HG02759 (cell line): ENCODE results near the gene LRP5.

Source experiments
- ATAC-seq: cut with Tn5 transposase; IDR thresholded peaks from one replicate; pipeline ENCODE4 v1.9.1; 2021; ENCODE audit warnings: mild to moderate bottlenecking, moderate library complexity; ENCODE audit not compliant: unreplicated experiment

LRP5 gene

DNA sequence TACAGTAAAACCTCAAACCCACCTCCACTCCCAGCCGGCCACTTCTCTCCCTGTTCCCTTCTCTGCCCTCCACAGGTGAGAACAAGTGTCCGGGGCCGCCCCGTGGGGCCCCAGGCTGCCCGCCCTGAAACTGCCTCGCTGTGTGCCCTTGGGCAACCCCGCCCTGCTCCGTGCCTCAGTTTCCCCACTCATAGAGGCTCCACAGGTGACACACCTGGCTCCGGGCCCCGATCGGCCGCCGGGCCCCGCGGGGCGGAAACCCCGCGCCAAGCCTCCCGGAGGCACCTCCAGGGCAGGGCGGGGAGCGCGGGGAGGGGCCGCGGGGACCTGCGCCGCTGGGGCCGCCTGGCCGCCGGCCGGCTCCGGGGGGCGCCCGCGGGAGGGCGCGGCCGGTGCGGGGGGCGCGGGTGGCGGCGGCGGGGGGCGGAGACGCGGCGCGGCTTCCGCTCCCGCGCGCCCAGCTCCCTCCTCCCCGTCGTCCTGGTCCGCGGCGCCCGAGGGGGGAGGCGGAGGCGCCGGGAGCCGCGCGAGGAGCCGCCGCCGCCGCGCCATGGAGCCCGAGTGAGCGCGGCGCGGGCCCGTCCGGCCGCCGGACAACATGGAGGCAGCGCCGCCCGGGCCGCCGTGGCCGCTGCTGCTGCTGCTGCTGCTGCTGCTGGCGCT, at the start of gene LRP5:
Gene LRP5, plus strand, starts transcription at position 475 of the 663 bp plus-strand sequence. Its CDS starts 124 bp downstream, at position 599.
- ATAC-seq, result no peak

GRCh38 chr11:68263444-68264035, 48.9 kb upstream of the LRP5 start:
- ATAC-seq, result no peak

GRCh38 chr11:68264244-68264643, 48.1 kb upstream of the LRP5 start:
- no peak for ATAC-seq

DNA sequence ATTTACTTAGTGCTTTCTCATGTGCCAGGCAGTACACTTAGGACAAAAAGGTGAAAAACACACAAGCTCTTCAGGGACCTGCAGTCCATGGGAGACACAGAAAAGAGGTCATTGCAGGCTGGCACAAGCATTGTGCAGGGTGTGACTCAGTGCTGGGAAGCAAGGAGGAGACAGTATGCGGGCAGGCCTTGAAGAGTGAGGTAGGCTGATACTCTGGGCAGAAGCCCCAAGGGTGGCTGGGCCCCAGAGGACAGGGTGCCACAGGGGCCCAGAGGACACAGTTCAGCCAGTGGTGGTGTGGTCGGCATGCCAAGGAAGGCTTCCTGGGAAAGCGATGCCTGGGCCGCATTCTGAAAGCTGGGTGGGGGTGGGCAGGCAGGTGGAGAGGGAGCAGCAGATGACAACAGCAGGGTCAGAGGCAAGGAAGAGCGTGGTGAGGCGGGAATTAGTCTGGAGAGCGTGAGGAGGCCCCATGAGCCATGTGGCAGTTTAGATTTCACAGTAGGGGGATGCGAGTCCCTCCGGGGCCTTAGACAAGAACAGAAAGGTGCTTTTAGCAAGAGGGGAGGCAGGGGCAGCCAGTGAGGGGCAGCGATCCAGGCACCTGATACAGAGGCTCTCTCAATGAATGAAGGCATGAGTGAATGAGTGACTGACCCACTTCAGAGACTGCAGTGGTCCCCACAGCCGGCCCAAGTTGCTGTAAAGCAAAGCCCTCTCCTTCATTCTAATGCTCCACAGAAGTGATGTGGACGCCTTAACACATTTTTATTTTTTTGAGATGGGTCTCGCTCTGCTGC, 47.5 kb upstream of the LRP5 start:
- no peak for ATAC-seq

- ATAC-seq, result peak; percentile 76
These were observed 46.1 kb upstream of the LRP5 start for GRCh38 chr11:68266121-68266891.

DNA sequence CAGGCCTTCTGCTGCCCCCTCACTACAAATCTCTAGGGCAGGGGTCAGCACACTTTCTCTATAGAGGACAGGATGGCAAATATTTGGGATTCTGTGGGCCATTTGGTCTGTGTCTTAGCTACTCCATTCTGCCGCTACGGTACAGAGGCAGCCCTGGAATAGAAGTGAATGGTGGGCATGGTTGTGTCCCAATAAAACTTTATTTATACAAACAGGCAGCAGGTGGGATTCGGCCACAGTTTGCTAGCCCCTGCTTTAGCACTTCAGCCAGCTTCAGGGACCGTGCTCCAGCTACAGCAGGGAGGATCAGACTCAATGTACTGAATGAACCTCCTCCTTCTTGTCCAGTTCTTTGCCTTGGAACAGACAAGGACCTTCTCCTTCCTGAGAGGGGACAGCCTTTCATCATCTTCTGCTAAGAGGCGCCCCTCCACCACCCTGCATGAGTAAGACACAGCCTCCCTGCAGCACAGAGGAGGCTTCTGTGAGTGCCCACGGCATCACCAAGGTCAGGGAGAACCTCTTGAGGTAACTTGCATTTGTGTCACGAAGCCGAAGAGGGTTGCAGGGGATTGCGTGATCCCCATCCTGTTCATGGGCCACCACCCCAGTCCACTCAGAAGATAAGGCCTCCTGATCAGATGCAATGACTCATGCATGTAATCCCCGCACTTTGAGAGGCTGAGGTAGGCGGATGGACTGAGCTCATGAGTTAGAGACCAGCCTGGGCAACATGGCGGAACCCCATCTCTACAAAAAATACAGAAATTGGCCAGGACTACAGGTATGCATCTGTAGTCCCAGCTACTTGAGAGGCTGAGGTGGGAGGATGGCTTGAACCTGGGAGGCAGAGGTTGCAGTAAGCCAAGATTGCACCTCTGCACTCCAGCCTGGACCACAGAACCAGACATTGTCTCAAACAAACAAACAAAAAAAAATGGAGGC, 45.2 kb upstream of the LRP5 start:
- ATAC-seq, result no peak

GRCh38 chr11:68267881-68268240, 44.5 kb upstream of the LRP5 start:
- ATAC-seq, result no peak

- ATAC-seq, result no peak
These were observed 42.8 kb upstream of the LRP5 start for GRCh38 chr11:68269414-68270081.

DNA sequence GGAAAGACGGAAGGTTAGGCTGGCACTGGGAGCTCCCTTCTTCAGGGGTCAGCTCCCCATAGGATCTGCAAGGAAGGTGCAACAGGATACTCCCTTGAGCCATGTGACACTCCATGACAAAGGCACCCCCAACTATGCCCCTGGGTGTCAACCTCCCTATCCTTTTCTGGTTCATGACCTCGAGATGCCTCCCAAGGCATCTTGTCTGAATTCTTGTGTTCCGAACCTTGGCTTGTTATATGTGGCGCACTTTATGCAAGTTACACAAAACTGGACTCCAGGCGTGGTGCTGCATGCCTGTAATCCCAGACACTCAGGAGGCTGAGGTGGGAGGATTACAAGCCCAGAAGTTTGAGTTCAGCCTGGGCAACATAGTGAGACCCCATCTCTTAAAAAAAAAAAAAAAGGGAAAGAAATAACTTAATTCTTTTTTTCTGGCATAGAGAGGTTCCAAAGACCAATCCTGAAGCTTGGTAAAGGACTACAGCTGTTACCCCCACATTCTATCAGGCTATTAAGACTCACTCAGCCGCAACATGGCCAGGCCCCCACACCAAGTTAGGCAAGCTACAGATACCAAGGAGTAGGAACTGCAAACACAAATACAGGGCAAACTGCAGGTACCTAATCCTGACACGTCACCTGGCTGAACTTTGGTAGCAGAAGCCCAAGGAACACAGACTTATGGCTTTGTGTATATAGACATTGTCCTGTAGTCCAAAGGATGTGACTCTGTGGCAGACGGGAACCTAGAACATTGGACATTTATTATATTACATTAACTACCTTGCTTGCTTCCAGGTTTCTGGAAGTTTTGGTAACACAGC, 42.0 kb upstream of the LRP5 start:
- no peak for ATAC-seq

GRCh38 chr11:68271023-68271780, 41.2 kb upstream of the LRP5 start:
- peak; percentile 18 for ATAC-seq

- peak; percentile 82 for ATAC-seq
These were observed 40.4 kb upstream of the LRP5 start, which contains the start of gene C11orf24 for GRCh38 chr11:68271781-68272608. C11orf24 (minus strand) TSS chr11:68271973; CDS start chr11:68263767, 8,206 bp downstream.

DNA sequence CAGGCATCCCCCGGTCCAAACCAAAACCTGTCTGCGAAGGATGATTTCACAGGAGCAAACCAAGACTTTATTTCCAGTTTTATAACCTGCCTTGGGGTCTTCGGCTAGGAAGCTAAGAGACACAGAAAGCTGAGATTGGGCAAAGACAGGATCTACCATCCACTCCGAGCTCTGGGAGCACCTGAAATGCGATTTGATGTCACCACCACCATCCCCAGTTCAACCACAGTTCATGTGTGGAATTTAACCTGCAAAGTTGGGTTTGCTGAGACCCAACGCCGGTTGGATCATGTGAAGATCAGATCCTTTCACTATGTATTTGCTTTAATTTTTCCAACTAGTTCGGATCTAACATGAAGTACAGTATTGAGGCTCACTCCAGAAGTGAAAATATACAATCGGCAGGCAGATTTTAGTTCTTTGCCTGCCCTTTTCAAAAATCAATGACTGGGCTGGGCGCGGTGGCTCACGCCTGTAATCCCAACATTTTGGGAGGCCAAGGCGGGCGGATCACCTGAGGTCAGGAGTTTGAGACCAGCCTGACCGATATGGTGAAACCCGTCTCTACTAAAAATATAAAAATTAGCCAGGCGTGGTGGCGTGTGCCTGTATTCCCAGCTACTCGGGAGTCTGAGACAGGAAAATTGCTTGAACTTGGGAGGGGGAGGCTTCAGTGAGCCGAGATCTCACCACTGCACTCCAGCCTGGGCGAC, 39.2 kb upstream of the LRP5 start:
- no peak for ATAC-seq

- ATAC-seq, result no peak
These were observed 38.1 kb upstream of the LRP5 start for GRCh38 chr11:68274306-68274705.

- ATAC-seq, result no peak
These were observed 36.5 kb upstream of the LRP5 start for GRCh38 chr11:68275721-68276507.

DNA sequence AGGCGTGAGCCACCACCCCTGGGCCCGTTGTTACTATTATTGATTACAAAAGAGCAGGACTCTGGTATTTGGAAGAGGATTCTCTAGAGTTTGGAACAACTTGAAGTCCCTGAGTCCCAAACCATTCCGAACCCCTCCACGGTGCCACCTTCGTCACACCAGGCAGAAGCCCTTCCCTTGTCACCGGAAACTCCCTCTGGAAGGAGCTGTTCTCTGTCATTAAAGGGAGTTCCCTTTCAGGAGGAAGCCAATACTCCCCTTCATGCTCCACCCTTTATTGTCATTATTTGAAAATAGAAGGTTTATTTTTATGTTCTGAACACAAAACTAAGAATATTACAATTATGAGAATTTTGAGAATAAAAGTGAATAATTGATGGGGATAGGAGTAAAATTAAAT, 35.5 kb upstream of the LRP5 start:
- no peak for ATAC-seq

DNA sequence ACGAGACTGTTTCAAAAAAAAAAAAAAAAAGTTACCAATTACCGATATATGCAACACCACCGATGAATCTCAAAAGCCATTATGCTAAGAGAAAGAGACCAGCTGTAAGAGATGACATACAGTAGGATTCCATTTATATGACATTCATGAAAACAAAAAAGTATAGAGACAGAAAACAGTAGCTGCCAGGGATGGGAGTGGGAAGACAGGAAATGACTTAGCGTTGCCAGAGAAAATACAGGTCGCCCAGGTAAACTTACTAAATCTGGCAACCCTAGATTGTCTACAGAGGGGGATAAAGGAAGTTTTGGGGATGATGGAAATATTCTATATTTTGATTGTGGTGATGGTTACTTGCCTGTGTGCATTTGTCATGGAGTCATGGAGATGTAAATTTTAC, 32.7 kb upstream of the LRP5 start:
- ATAC-seq, result no peak
